GM19099 (cell line): ENCODE data around the gene SPINK9.

Experiments
- POLR2A ChIP-seq: IDR thresholded peaks from 3 replicates; pipeline ENCODE4 v1.6.1; 2011; ENCODE audit warnings: low read depth; ENCODE audit not compliant: insufficient read length; ENCODE audit errors: extremely low read depth

Gene SPINK9

GRCh38 chr5:148384380-148384737, 49.0 kb downstream of the SPINK9 start:
- TF ChIP-seq POLR2A, result no peak

DNA sequence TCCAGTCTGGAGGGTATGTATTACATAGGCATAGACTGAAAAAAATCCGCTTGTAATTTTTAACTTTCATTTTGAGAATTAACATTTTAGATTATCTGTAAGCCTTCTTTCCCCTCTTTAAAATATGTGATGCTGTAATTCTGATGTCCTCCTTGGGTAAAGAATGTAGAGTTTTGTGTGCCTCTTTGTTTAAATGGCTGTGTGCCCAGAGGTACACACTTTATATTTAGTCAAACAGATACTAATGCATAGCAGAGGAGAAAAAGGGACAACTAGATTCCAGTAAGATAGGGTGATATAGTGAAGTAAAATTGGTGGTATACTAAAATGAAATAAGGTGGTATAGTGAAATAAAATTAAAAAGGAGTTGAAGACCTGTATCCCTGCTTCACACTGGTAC, 49.7 kb downstream of the SPINK9 start:
- no peak for TF ChIP-seq POLR2A

DNA sequence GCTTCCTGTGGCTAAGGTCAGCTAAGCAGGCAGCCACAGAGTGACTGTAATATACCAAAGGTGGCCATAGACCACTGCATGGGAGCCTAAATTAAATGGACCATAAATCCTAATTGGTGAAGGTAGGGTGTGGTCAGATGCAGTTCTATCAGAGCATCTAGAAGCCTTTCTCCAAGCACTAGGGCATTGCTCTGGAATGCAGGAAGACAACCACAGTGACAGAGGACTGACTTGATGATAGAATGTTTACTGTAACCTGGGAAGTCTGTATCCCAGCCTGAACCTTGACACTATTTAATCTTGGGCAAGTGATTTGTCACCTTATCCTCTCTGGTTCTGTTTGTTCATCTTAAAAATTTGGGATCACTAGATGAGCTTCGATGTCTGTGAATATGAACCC, 50.7 kb downstream of the SPINK9 start:
- no peak for TF ChIP-seq POLR2A

GRCh38 chr5:148387325-148387724, 52.0 kb downstream of the SPINK9 start:
- no peak for TF ChIP-seq POLR2A

DNA sequence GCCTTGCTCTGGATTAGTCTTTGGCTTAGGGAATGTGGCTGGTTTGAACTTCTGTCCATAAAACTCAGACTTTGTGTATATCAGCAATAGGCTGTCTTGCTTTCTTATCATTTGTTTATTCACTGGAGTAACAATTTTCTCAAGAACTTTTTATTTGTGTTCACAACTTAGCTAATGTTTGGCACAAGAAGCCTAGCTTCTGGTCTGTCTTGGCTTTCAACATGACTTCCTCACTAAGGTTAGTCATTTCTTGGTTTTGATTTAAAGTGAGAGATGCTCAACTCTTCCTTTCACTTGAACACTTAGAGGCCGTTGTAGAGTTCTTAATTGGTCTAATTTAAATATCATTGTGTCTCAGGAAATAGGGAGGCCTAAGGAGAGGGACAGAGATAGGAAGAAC, 53.3 kb downstream of the SPINK9 start:
- TF ChIP-seq POLR2A, result no peak
